Measurements from ENCODE around the gene MED25. TPM values are rescaled to one million over a fixed set of nuclear protein-coding genes. Genes with fewer than 3 reads are reported as not detected.

MED25 gene
- total and polyA plus RNA-seq, 2 of the 8 experiments (the other 6 are each of a cell fraction or from before 2014, with no cell fraction given), result 21.6 to 71.4 TPM

DNA sequence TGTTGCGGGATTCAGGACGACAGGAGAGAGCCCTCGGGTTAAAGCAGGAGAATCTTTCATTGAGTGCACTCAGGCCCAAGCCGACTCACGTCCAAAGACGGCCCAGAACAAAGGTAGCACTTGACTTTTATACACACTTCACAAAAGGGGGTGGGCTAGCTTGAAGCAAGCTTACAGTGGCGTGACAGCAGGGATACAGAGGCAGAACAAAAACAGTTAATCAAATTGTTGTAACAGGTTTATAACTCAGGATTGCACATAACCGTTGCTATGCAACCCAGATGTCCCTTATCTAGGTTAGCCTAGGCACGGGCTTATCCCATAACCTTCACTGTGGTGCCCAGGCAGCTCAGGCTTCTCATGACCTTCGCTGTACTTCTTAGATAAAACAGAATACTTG is 2.0 kb downstream of the MED25 start (continued):
- TF ChIP-seq, protein P1, sequence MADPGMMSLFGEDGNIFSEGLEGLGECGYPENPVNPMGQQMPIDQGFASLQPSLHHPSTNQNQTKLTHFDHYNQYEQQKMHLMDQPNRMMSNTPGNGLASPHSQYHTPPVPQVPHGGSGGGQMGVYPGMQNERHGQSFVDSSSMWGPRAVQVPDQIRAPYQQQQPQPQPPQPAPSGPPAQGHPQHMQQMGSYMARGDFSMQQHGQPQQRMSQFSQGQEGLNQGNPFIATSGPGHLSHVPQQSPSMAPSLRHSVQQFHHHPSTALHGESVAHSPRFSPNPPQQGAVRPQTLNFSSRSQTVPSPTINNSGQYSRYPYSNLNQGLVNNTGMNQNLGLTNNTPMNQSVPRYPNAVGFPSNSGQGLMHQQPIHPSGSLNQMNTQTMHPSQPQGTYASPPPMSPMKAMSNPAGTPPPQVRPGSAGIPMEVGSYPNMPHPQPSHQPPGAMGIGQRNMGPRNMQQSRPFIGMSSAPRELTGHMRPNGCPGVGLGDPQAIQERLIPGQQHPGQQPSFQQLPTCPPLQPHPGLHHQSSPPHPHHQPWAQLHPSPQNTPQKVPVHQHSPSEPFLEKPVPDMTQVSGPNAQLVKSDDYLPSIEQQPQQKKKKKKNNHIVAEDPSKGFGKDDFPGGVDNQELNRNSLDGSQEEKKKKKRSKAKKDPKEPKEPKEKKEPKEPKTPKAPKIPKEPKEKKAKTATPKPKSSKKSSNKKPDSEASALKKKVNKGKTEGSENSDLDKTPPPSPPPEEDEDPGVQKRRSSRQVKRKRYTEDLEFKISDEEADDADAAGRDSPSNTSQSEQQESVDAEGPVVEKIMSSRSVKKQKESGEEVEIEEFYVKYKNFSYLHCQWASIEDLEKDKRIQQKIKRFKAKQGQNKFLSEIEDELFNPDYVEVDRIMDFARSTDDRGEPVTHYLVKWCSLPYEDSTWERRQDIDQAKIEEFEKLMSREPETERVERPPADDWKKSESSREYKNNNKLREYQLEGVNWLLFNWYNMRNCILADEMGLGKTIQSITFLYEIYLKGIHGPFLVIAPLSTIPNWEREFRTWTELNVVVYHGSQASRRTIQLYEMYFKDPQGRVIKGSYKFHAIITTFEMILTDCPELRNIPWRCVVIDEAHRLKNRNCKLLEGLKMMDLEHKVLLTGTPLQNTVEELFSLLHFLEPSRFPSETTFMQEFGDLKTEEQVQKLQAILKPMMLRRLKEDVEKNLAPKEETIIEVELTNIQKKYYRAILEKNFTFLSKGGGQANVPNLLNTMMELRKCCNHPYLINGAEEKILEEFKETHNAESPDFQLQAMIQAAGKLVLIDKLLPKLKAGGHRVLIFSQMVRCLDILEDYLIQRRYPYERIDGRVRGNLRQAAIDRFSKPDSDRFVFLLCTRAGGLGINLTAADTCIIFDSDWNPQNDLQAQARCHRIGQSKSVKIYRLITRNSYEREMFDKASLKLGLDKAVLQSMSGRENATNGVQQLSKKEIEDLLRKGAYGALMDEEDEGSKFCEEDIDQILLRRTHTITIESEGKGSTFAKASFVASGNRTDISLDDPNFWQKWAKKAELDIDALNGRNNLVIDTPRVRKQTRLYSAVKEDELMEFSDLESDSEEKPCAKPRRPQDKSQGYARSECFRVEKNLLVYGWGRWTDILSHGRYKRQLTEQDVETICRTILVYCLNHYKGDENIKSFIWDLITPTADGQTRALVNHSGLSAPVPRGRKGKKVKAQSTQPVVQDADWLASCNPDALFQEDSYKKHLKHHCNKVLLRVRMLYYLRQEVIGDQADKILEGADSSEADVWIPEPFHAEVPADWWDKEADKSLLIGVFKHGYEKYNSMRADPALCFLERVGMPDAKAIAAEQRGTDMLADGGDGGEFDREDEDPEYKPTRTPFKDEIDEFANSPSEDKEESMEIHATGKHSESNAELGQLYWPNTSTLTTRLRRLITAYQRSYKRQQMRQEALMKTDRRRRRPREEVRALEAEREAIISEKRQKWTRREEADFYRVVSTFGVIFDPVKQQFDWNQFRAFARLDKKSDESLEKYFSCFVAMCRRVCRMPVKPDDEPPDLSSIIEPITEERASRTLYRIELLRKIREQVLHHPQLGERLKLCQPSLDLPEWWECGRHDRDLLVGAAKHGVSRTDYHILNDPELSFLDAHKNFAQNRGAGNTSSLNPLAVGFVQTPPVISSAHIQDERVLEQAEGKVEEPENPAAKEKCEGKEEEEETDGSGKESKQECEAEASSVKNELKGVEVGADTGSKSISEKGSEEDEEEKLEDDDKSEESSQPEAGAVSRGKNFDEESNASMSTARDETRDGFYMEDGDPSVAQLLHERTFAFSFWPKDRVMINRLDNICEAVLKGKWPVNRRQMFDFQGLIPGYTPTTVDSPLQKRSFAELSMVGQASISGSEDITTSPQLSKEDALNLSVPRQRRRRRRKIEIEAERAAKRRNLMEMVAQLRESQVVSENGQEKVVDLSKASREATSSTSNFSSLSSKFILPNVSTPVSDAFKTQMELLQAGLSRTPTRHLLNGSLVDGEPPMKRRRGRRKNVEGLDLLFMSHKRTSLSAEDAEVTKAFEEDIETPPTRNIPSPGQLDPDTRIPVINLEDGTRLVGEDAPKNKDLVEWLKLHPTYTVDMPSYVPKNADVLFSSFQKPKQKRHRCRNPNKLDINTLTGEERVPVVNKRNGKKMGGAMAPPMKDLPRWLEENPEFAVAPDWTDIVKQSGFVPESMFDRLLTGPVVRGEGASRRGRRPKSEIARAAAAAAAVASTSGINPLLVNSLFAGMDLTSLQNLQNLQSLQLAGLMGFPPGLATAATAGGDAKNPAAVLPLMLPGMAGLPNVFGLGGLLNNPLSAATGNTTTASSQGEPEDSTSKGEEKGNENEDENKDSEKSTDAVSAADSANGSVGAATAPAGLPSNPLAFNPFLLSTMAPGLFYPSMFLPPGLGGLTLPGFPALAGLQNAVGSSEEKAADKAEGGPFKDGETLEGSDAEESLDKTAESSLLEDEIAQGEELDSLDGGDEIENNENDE (IDR thresholded peaks at IDR 0.05; ENCODE audit: insufficient replicate concordance, low read length), result no peak
- TF ChIP-seq CEBPB (IDR thresholded peaks at IDR 0.05; ENCODE audit: low read depth, low read length), result no peak
- TF ChIP-seq RFX5 (IDR thresholded peaks at IDR 0.05; ENCODE audit: borderline replicate concordance, low read depth, low read length), result no peak
- no peak for TF ChIP-seq BRCA1 (IDR thresholded peaks at IDR 0.05; ENCODE audit: low read depth, low read length)
- TF ChIP-seq EGR1 (IDR thresholded peaks at IDR 0.05; ENCODE audit: borderline replicate concordance, low read depth, low read length), result no peak
- TF ChIP-seq, protein P2, sequence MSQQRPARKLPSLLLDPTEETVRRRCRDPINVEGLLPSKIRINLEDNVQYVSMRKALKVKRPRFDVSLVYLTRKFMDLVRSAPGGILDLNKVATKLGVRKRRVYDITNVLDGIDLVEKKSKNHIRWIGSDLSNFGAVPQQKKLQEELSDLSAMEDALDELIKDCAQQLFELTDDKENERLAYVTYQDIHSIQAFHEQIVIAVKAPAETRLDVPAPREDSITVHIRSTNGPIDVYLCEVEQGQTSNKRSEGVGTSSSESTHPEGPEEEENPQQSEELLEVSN (IDR thresholded peaks at IDR 0.05), result no peak
- TF ChIP-seq POLR2A (IDR thresholded peaks at IDR 0.05; ENCODE audit: control extremely low read depth in 1 of 2, low read depth in 2 of 2, low read length in 2 of 2), result no peak
